Activated CD4-positive, alpha-beta T cell treated with anti-CD3 and anti-CD28 coated beads, Interleukin-2, amount 10 ng/mL, durations not matched to agents 7 days and 5 days (primary cell): ENCODE results near the gene MBP. TPM values are rescaled to one million over a fixed set of nuclear protein-coding genes. Genes with fewer than 3 reads are reported as not detected.
"Not testable (repeated sequence)": the region's sequence is repeated elsewhere in the genome, so short reads cannot be mapped to it uniquely, and the experiment has no call there.

Source experiments
- CTCF ChIA-PET: fragments of 350-600 bp; sonication (Branson Sonifier 250); formaldehyde crosslinking; loops from one replicate; lab custom pipeline; 2021; ENCODE audit warnings: antibody characterized with exemption; lab: Charles Lee
- POLR2A ChIA-PET: fragments of 350-600 bp; sonication (Branson Sonifier 250); formaldehyde crosslinking; loops from one replicate; lab custom pipeline; 2021; ENCODE audit warnings: antibody characterized with exemption; lab: Charles Lee
- DNase-seq: peaks from one replicate; pipeline ENCODE4 v3.0.0-alpha.2; 2020
- H3K27ac Mint-ChIP-seq: one replicate; pipeline ENCODE4 v1.8.0; 2021; ENCODE audit warnings: mild to moderate bottlenecking, moderate library complexity, mixed read lengths
- H3K27me3 Mint-ChIP-seq: one replicate; pipeline ENCODE4 v1.8.0; 2021; ENCODE audit warnings: mixed read lengths
- H3K36me3 Mint-ChIP-seq: one replicate; pipeline ENCODE4 v1.8.0; 2021; ENCODE audit warnings: low read depth, mixed read lengths
- H3K4me1 Mint-ChIP-seq: one replicate; pipeline ENCODE4 v1.8.0; 2021; ENCODE audit warnings: mixed read lengths
- H3K4me3 Mint-ChIP-seq: one replicate; pipeline ENCODE4 v1.8.0; 2021; ENCODE audit warnings: mild to moderate bottlenecking, moderate library complexity, mixed read lengths
- H3K9me3 Mint-ChIP-seq: one replicate; pipeline ENCODE4 v1.8.0; 2021; ENCODE audit warnings: mixed read lengths
- total RNA-seq, 2 experiments: library from RNA; stranded (reverse); gene quantifications; one replicate each; pipeline ENCODE4 v1.2.3, GENCODE V29; 2021

Gene MBP
- total RNA-seq, 2 experiments from 2014 or later = 111 to 133 TPM

GRCh38 chr18:76972241-76972640 lies 160.3 kb downstream of the MBP start:
- H3K4me3 Mint-ChIP-seq = no peak overlapping the region
- POLR2A ChIA-PET = no interaction called here

GRCh38 chr18:76970770-76971559 lies 161.6 kb downstream of the MBP start:
- no peaks in the 10 kb centered on the region for H3K27me3 Mint-ChIP-seq
- no peak for DNase-seq
- H3K4me3 Mint-ChIP-seq = no peak overlapping the region
- H3K27ac Mint-ChIP-seq = no peak overlapping the region
- ChIA-PET CTCF (interaction anchor here (1.6 kb wide), 1 partner anchor 21 kb away, joined by 3 read pairs; no protein-coding TSS in a partner anchor), POLR2A (no interaction called here)
- H3K4me1 Mint-ChIP-seq = peaks cover 6% of the 10 kb centered on the region
- H3K36me3 Mint-ChIP-seq = peaks cover 4% of the 10 kb centered on the region
- H3K9me3 Mint-ChIP-seq = no peaks in the 10 kb centered on the region

More at GRCh38 chr18:76972241-76972640, 160.3 kb downstream of the MBP start:
- H3K4me1 Mint-ChIP-seq = peaks cover 6% of the 10 kb centered on the region
- CTCF ChIA-PET = interaction anchor here (1.0 to 1.6 kb wide), 2 partner anchors 10 to 20 kb away, joined by 3 read pairs; no protein-coding TSS in a partner anchor
- H3K9me3 Mint-ChIP-seq = no peaks in the 10 kb centered on the region
- peaks cover 4% of the 10 kb centered on the region for H3K36me3 Mint-ChIP-seq
- no peaks in the 10 kb centered on the region for H3K27me3 Mint-ChIP-seq
- H3K27ac Mint-ChIP-seq = no peak overlapping the region
- no peak for DNase-seq

GRCh38 chr18:76967721-76968472 lies 164.7 kb downstream of the MBP start:
- Mint-ChIP-seq H3K4me1 (peaks cover 31% of the 10 kb centered on the region), H3K27me3 (no peaks in the 10 kb centered on the region), H3K4me3 (no peak overlapping the region), H3K27ac (no peak overlapping the region), H3K9me3 (peaks cover 3% of the 10 kb centered on the region), H3K36me3 (peaks cover 25% of the 10 kb centered on the region)
- no peak for DNase-seq
- ChIA-PET POLR2A (no interaction called here), CTCF (interaction anchor here (1.6 kb wide), 1 partner anchor 16 kb away, joined by 4 read pairs; no protein-coding TSS in a partner anchor)

- H3K9me3 Mint-ChIP-seq, DNase-seq, H3K4me3 Mint-ChIP-seq, POLR2A ChIA-PET, H3K27me3 Mint-ChIP-seq, H3K27ac Mint-ChIP-seq: not testable (repeated sequence)
- Mint-ChIP-seq H3K4me1 (peaks cover 37% of the 10 kb centered on the region), H3K36me3 (peaks cover 31% of the 10 kb centered on the region)
- CTCF ChIA-PET = interaction anchor here (1.6 kb wide), 1 partner anchor 17 kb away, joined by 4 read pairs; no protein-coding TSS in a partner anchor
Measured at GRCh38 chr18:76967299-76967698, 165.3 kb downstream of the MBP start.

- POLR2A ChIA-PET = not testable (repeated sequence)
Measured at GRCh38 chr18:76965555-76966151, 166.9 kb downstream of the MBP start.

GRCh38 chr18:76963936-76964335 lies 168.6 kb downstream of the MBP start:
- ChIA-PET CTCF (interaction anchor here (1.1 to 1.6 kb wide), 4 partner anchors 13 to 103 kb away, joined by 3 to 5 read pairs (median 3); no protein-coding TSS in a partner anchor), POLR2A (no interaction called here)
- peak overlapping the region; percentile 79 for H3K27ac Mint-ChIP-seq
- no peaks in the 10 kb centered on the region for H3K27me3 Mint-ChIP-seq
- DNase-seq = no peak
- peak overlapping the region; percentile 2 for H3K4me3 Mint-ChIP-seq
- peaks cover 60% of the 10 kb centered on the region for H3K36me3 Mint-ChIP-seq
- peaks cover 4% of the 10 kb centered on the region for H3K9me3 Mint-ChIP-seq
- H3K4me1 Mint-ChIP-seq = peaks cover 35% of the 10 kb centered on the region

More at GRCh38 chr18:76965555-76966151, 166.9 kb downstream of the MBP start:
- H3K4me1 Mint-ChIP-seq = peaks cover 35% of the 10 kb centered on the region
- CTCF ChIA-PET = interaction anchor here (0.6 to 1.3 kb wide), 4 partner anchors 12 to 246 kb away, joined by 3 to 4 read pairs (median 3); no protein-coding TSS in a partner anchor
- H3K27me3 Mint-ChIP-seq, H3K9me3 Mint-ChIP-seq, H3K4me3 Mint-ChIP-seq, H3K27ac Mint-ChIP-seq, DNase-seq: not testable (repeated sequence)
- peaks cover 46% of the 10 kb centered on the region for H3K36me3 Mint-ChIP-seq

GRCh38 chr18:76962851-76963250 lies 169.7 kb downstream of the MBP start:
- ChIA-PET CTCF (interaction anchor here (1.1 to 1.6 kb wide), 5 partner anchors 14 to 47 kb away, joined by 3 to 5 read pairs (median 3); no protein-coding TSS in a partner anchor), POLR2A (no interaction called here)
- Mint-ChIP-seq H3K36me3 (peaks cover 58% of the 10 kb centered on the region), H3K4me1 (peaks cover 35% of the 10 kb centered on the region), H3K4me3 (no peak overlapping the region), H3K27ac (peak overlapping the region; percentile 43), H3K27me3 (no peaks in the 10 kb centered on the region), H3K9me3 (peaks cover 4% of the 10 kb centered on the region)
- DNase-seq = no peak

DNA sequence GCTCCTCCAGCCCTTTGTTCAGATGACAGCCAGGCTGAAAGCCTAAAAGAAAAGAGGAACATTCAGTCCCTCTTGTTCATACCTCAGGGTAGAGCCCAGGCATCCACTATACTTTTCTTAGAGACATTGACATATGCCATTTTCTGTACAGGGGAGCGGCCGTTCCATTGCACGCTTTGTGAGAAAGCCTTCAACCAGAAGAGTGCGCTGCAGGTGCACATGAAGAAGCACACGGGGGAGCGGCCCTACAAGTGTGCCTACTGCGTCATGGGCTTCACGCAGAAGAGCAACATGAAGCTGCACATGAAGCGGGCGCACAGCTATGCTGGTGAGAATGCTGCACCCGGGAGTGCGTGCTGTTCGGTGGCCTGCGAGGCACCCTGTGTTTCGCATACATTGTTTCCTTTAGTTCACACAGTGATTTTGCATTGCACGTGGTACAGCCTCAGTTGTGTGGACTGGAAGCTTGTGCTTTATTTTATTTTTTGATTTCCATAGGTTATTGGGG lies 172.0 kb downstream of the MBP start:
- DNase-seq = no peak
- peaks cover 4% of the 10 kb centered on the region for H3K9me3 Mint-ChIP-seq
- H3K4me1 Mint-ChIP-seq = peaks cover 47% of the 10 kb centered on the region
- peaks cover 70% of the 10 kb centered on the region for H3K36me3 Mint-ChIP-seq
- POLR2A ChIA-PET = no interaction called here
- no peak overlapping the region for H3K27ac Mint-ChIP-seq
- CTCF ChIA-PET = interaction anchor here (3.3 kb wide), 1 partner anchor 23 kb away, joined by 18 read pairs; no protein-coding TSS in a partner anchor
- no peak overlapping the region for H3K4me3 Mint-ChIP-seq
- H3K27me3 Mint-ChIP-seq = no peaks in the 10 kb centered on the region

DNA sequence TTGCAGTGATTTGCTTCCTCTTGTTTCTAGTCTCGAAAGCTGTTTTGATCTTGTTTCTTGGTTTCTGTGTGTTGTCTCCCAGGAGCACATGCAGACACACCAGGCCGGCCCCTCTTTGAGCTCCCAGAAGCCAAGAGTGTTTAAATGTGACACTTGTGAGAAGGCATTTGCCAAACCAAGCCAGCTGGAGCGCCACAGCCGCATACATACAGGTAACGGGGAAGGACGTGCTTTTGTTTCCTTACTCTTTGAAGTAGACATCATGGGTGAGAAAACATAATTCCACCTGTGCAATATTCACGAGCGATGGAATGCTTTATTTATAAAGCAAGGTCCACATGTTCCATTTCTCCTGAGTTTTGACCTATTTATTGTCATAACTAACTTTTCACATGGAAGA lies 173.0 kb downstream of the MBP start:
- H3K27me3 Mint-ChIP-seq = no peaks in the 10 kb centered on the region
- H3K36me3 Mint-ChIP-seq = peaks cover 63% of the 10 kb centered on the region
- no peak overlapping the region for H3K27ac Mint-ChIP-seq
- ChIA-PET POLR2A (no interaction called here), CTCF (interaction anchor here (0.7 to 3.3 kb wide), 4 partner anchors 24 to 403 kb away, joined by 3 to 18 read pairs (median 3); no protein-coding TSS in a partner anchor)
- H3K9me3 Mint-ChIP-seq = peaks cover 4% of the 10 kb centered on the region
- no peak for DNase-seq
- H3K4me3 Mint-ChIP-seq = no peak overlapping the region
- H3K4me1 Mint-ChIP-seq = peaks cover 39% of the 10 kb centered on the region

- CTCF ChIA-PET = interaction anchor here (0.7 to 3.3 kb wide), 4 partner anchors 25 to 402 kb away, joined by 3 to 18 read pairs (median 3); no protein-coding TSS in a partner anchor
- no peak for DNase-seq
- H3K36me3 Mint-ChIP-seq = peaks cover 58% of the 10 kb centered on the region
- no peaks in the 10 kb centered on the region for H3K27me3 Mint-ChIP-seq
- POLR2A ChIA-PET = no interaction called here
- no peak overlapping the region for H3K4me3 Mint-ChIP-seq
- no peak overlapping the region for H3K27ac Mint-ChIP-seq
- H3K4me1 Mint-ChIP-seq = peaks cover 32% of the 10 kb centered on the region
- peaks cover 3% of the 10 kb centered on the region for H3K9me3 Mint-ChIP-seq
Measured at GRCh38 chr18:76958692-76959341, 173.8 kb downstream of the MBP start.

- Mint-ChIP-seq H3K27me3 (no peaks in the 10 kb centered on the region), H3K27ac (peak overlapping the region; percentile 47), H3K9me3 (no peaks in the 10 kb centered on the region), H3K36me3 (peaks cover 50% of the 10 kb centered on the region), H3K4me1 (peaks cover 20% of the 10 kb centered on the region), H3K4me3 (no peak overlapping the region)
- no peak for DNase-seq
- ChIA-PET POLR2A (no interaction called here), CTCF (interaction anchor here (3.3 kb wide), 1 partner anchor 26 kb away, joined by 18 read pairs; no protein-coding TSS in a partner anchor)
Measured at GRCh38 chr18:76957384-76958355, 174.9 kb downstream of the MBP start.
